Hematopoietic multipotent progenitor cell treated with erythropoietin and hydrocortisone succinate and interleukin-3 and kit ligand, for 4 days (in vitro differentiated cells): ENCODE measurements around the gene SPP1.

Source experiments
- DNase-seq: peaks from one replicate; pipeline ENCODE4 v3.0.0-alpha.2; 2015

Gene SPP1

DNA sequence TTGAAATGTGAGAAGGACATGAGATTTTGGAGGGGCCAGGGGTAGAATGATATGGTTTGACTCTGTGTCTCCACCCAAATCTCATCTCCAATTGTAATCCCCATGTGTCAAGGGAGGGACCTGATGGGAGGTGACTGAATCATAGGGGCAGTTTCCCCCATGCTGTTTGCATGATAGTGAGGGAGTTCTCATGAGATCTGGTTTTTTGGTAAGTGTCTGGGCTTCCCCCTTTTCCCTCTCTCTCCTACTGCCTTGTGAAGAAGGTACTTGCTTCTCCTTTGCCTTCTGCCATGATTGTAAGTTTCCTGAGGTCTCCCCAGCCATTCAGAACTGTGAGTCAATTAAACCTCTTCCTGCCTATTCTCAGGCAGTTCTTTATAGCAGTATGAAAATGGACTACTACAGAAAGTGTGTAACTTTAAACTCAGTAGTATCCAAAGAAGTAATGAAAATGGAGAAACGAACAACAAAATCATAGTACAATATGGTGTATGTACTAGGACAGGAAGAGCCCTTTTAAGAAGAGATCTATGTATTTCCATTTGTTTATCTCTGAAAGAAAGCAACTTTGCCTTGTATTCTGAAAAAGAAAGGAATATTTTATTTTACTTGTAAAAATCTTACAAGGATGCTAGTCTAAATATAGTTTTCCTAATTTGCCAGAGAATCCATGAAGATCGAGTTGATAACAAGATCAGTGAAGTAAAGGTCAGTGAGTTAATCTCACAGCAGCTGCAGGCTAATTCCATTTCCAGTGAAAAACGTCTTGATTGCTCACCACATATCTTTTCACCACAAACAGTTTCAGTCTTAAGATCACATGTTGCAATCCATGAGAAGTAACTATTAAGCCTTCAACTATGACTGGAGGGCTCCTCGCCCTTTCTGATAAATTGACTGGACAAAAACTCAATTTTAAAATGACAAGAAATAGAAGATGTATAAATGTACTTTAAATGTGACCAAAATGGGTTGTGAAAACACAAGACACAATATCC is 52.4 kb downstream of the SPP1 start:
- DNase-seq, result peak; percentile 85

DNA sequence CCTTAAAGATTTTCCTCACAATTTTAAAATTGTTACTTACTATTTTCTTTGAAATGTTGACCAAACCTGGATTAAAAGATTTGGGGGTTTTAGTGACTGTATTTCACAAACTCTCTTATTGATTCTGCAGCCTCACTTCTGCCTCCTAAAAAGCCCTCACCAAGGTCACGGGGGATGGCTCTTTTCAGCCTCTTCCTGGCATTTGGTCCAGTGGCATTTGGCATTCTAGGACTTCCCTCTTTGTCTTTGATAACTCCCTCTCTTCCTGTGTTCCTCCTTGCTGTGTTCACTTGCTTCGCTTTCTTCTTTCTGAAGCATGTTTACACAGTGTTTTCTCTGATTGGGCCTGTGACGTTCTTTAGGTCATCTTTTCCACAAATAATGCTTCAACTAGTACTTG is 53.4 kb downstream of the SPP1 start:
- DNase-seq, result no peak

DNA sequence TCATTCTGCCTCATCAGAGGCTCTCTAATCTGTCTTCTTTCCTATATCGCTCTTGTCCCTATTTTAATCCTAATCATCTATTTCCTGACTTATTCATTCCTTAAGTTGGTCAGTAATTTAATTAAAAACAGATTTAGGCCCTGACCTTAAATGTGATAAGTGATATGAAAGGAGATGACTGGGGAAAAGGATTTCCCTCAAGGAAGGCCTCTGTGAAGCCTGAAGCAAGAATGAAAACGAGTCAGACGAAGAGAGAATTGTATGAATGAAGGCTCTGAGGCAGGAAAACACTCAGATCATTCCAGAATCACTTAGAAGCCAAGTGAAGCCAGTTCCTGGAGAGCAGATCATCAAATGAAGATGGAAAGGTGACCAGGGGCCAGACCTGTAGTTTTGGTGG is 54.0 kb downstream of the SPP1 start:
- DNase-seq, result no peak

DNA sequence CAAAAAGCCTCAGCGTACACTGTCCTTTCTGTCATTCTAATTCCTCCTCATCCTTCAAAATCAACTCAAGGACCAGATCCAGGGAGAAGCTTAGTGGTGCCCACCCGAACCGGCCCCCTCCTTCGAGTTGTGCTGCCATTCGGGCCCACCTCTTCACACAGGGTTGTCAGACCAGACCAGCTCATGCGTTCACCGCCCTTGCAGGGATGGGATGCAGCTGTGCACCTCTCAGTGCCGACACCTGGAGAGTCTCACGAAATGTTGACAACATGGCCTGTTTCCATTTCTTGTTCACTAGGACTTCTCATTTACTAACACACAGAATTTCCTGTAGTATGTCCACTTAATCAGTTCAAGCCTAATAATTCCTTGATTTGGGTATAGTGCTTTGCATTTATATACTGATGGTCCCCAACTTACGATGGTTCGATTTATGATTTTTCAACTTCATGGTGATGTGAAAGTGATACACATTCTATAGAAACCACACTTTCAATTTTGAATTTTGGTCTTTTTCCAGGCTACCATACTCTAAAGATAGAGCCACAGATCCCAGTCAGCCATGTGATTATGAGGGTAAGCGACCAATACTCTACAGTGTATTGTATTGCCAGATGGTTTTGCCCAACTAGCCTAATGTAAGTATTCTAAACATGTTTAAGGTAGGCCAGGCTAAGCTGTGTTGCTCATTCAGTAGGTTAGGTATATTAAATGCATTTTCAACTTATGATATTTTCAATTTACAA is 55.2 kb downstream of the SPP1 start:
- DNase-seq, result no peak
